A673 (cell line): ENCODE measurements around the gene NID1. TPM values are rescaled to one million over a fixed set of nuclear protein-coding genes. Genes with fewer than 3 reads are reported as not detected.

Experiments used
- BruUV-seq: library from RNA; stranded (reverse); fragments of 400-500 nt; replicated peaks from 2 replicates; lab custom pipeline; 2021; lab: Mats Ljungman, UMichigan
- CTCF ChIA-PET: fragments of 300-600 bp; sonication (Branson Sonifier 250); formaldehyde crosslinking; loops from one replicate; lab custom pipeline; 2022; ENCODE audit warnings: antibody characterized with exemption; lab: Charles Lee
- POLR2A ChIA-PET: fragments of 300-600 bp; sonication (Branson Sonifier 250); formaldehyde crosslinking; loops from one replicate; lab custom pipeline; 2022; ENCODE audit warnings: antibody characterized with exemption; ENCODE audit not compliant: low non-redundant PET; lab: Charles Lee
- DNase-seq: peaks from one replicate; pipeline ENCODE4 v3.0.0-alpha.2; 2015; ENCODE audit warnings: low spot score
- H3K27ac ChIP-seq: fragments of 200-600 bp; sonication (generic); 2 replicates; pipeline ENCODE4 v1.5.1; 2016; ENCODE audit warnings: mixed run types, low read depth, mild to moderate bottlenecking, mixed read lengths, antibody characterized with exemption, low read length; ENCODE audit not compliant: poor library complexity, severe bottlenecking
- H3K27me3 ChIP-seq: fragments of 200-600 bp; sonication (generic); replicated peaks from 2 replicates; pipeline ENCODE4 v1.6.1; 2017; ENCODE audit warnings: mixed run types, low read depth, mild to moderate bottlenecking, mixed read lengths, antibody characterized with exemption, low read length; ENCODE audit not compliant: insufficient read depth, poor library complexity
- H3K36me3 ChIP-seq: fragments of 200-600 bp; sonication (generic); 2 replicates; pipeline ENCODE4 v1.6.1; 2016; ENCODE audit warnings: mixed run types, mild to moderate bottlenecking, mixed read lengths, antibody characterized with exemption, low read length; ENCODE audit not compliant: insufficient read depth, poor library complexity, severe bottlenecking
- H3K4me1 ChIP-seq: fragments of 200-600 bp; sonication (generic); 2 replicates; pipeline ENCODE4 v1.6.1; 2017; ENCODE audit warnings: mixed run types, mild to moderate bottlenecking, mixed read lengths, antibody characterized with exemption, low read length; ENCODE audit not compliant: insufficient read depth, poor library complexity, severe bottlenecking
- H3K4me3 ChIP-seq: fragments of 200-600 bp; sonication (generic); 2 replicates; pipeline ENCODE4 v1.5.1; 2016; ENCODE audit warnings: low read depth, mixed run types, mild to moderate bottlenecking, mixed read lengths, low read length; ENCODE audit not compliant: poor library complexity, severe bottlenecking
- H3K9me3 ChIP-seq: fragments of 200-600 bp; sonication (generic); 2 replicates; pipeline ENCODE4 v1.6.1; 2016; ENCODE audit warnings: mixed run types, low read depth, mild to moderate bottlenecking, mixed read lengths, antibody characterized with exemption, low read length; ENCODE audit not compliant: poor library complexity, severe bottlenecking
- EZH2 ChIP-seq: fragments of 200-600 bp; sonication (generic); IDR thresholded peaks from 2 replicates; pipeline ENCODE4 v1.6.1; 2017; ENCODE audit warnings: borderline replicate concordance, low read depth, mild to moderate bottlenecking, mixed read lengths, antibody characterized with exemption, low read length; ENCODE audit not compliant: poor library complexity, severe bottlenecking
- intact Hi-C: fragments of 100-400 bp; cut with micrococcal nuclease; formaldehyde crosslinking; loops from one replicate; pipeline ENCODE4 v1.10.0; 2022; ENCODE audit not compliant: unreplicated experiment
- total RNA-seq: library from RNA; stranded (reverse); gene quantifications from 2 replicates; pipeline ENCODE4 v1.2.3, GENCODE V29; 2021
- TF ChIP-seq, protein P1 (sequence below): fragments of 300-800, 200-600 bp; sonication (generic); conservative IDR thresholded peaks from 2 replicates; pipeline ENCODE4 v1.5.1; 2017; ENCODE audit warnings: low read depth, mild to moderate bottlenecking, antibody characterized with exemption, low read length, moderate library complexity, mixed read lengths

The NID1 gene
- total RNA-seq, 1 experiment from 2014 or later, result 0.64 TPM

- TF ChIP-seq, protein P1, sequence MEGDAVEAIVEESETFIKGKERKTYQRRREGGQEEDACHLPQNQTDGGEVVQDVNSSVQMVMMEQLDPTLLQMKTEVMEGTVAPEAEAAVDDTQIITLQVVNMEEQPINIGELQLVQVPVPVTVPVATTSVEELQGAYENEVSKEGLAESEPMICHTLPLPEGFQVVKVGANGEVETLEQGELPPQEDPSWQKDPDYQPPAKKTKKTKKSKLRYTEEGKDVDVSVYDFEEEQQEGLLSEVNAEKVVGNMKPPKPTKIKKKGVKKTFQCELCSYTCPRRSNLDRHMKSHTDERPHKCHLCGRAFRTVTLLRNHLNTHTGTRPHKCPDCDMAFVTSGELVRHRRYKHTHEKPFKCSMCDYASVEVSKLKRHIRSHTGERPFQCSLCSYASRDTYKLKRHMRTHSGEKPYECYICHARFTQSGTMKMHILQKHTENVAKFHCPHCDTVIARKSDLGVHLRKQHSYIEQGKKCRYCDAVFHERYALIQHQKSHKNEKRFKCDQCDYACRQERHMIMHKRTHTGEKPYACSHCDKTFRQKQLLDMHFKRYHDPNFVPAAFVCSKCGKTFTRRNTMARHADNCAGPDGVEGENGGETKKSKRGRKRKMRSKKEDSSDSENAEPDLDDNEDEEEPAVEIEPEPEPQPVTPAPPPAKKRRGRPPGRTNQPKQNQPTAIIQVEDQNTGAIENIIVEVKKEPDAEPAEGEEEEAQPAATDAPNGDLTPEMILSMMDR, result no peak
- DNase-seq, result no peak
- ChIA-PET POLR2A (no interaction called here), CTCF (no interaction called here)
- Histone ChIP-seq H3K4me3 (no peak overlapping the region), H3K27ac (no peak overlapping the region), H3K27me3 (no peaks in the 10 kb centered on the region), H3K9me3 (no peaks in the 10 kb centered on the region), H3K4me1 (no peaks in the 10 kb centered on the region), H3K36me3 (no peaks in the 10 kb centered on the region)
- intact Hi-C loops, result no loop called here
- no TSS peak for BruUV-seq
These were observed 25.9 kb upstream of the NID1 start for GRCh38 chr1:236090741-236091147.

- ChIA-PET CTCF (no interaction called here), POLR2A (no interaction called here)
- Histone ChIP-seq H3K27me3 (no peaks in the 10 kb centered on the region), H3K4me1 (no peaks in the 10 kb centered on the region), H3K9me3 (no peaks in the 10 kb centered on the region), H3K36me3 (no peaks in the 10 kb centered on the region), H3K4me3 (no peak overlapping the region), H3K27ac (no peak overlapping the region)
- DNase-seq, result no peak
- intact Hi-C loops, result no loop called here
- BruUV-seq, result no TSS peak
- TF ChIP-seq, protein P1, result no peak
These were observed 24.3 kb upstream of the NID1 start for GRCh38 chr1:236089046-236089773.

GRCh38 chr1:236086537-236086936 is 21.6 kb upstream of the NID1 start:
- Histone ChIP-seq H3K36me3 (no peaks in the 10 kb centered on the region), H3K4me1 (no peaks in the 10 kb centered on the region), H3K4me3 (no peak overlapping the region), H3K27me3 (no peaks in the 10 kb centered on the region), H3K9me3 (no peaks in the 10 kb centered on the region), H3K27ac (no peak overlapping the region)
- POLR2A ChIA-PET, result no interaction called here
- TF ChIP-seq EZH2, result no peak
- TF ChIP-seq, protein P1, result no peak
- no TSS peak for BruUV-seq
- intact Hi-C loops, result no loop called here
- CTCF ChIA-PET, result no interaction called here
- DNase-seq, result no peak
